Heart left ventricle (tissue), 13 donors: ENCODE data around the gene ATG9B.

ENCODE experiments used
- POLR2A ChIP-seq, 2 donors: fragments of 450-650 bp; IDR thresholded peaks; one replicate each; pipeline ENCODE4 v1.6.1; 2017; ENCODE audit warnings: antibody characterized with exemption in 2 of 2, mild to moderate bottlenecking in 2 of 2, moderate library complexity in 2 of 2
- TF ChIP-seq, protein P1 (sequence below), 12 donors: fragments of 200-600 bp; sonication (generic) in 4 of 12; IDR thresholded peaks; one replicate each; pipeline versions ENCODE4 v1.5.0 to v1.8.0; 2018 to 2022; ENCODE audit warnings: antibody characterized with exemption in 12 of 12, mild to moderate bottlenecking in 5 of 12
- donor health status: ischemic (EF 13 %, LVEDD 7.1; RV severe dilation, severe dysfunction).
- donor health status: DM: no; HTN: yes; CAD: no.
- donor health status: DM: no; HTN: no; CAD: no.
- donor health status: ischemic (EF 25% LVEDD 6.9; RV normal size, moderate dysfunction).
- donor health status: ischemic (EF 25% LVEDD 5.7; RV mildly dilated, moderate dysfunction).
- donor health status: ischemic (EF 35%, LVEDD 5.7; RV mildly dilated, moderate dysfunction).
- donor health status: nonischemic (EF 11% LVEDD 7.7; RV severe dilation, severe dysfunction).
- donor health status: DM: yes; HTN: yes; CAD: no.
- donor health status: PGD.
- donor health status: ischemic (EF 29% LVEDD 5.4; RV normal size, mild dysfunction).
- donor health status: nonischemic (EF 23%, LVEDD 6.1; RV moderate dilation, normal function).

DNA sequence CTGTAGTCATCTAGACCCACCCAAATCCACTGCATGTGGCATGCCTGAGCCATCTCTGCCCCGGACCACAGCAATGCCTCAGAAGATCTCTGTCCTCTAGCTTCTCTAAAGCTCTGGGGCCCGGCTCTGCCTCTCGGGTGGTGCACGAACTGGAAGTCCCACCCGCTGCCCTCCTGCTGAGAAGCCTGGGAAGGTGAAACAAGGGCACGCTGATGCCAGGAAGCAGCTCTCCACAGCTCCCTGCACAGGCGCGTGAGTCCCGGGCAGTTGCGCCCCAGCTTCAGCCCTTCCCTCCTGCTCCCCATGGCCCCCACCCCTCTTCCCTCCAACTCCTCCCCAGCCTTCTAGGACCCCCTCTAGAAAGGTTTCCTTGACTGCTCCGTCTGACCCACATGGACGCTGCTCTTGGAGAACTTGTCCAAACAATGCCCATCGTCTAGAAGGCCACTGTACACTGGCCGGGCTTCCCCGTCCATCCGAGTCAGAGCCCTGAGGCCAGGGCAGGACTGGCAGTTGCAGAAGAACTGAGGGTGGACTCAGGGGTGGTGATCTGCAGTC, 58.9 kb downstream of the ATG9B start:
- TF ChIP-seq, protein P1, sequence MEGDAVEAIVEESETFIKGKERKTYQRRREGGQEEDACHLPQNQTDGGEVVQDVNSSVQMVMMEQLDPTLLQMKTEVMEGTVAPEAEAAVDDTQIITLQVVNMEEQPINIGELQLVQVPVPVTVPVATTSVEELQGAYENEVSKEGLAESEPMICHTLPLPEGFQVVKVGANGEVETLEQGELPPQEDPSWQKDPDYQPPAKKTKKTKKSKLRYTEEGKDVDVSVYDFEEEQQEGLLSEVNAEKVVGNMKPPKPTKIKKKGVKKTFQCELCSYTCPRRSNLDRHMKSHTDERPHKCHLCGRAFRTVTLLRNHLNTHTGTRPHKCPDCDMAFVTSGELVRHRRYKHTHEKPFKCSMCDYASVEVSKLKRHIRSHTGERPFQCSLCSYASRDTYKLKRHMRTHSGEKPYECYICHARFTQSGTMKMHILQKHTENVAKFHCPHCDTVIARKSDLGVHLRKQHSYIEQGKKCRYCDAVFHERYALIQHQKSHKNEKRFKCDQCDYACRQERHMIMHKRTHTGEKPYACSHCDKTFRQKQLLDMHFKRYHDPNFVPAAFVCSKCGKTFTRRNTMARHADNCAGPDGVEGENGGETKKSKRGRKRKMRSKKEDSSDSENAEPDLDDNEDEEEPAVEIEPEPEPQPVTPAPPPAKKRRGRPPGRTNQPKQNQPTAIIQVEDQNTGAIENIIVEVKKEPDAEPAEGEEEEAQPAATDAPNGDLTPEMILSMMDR (IDR thresholded peaks at IDR 0.05) = no peak
- no peak for TF ChIP-seq POLR2A (IDR thresholded peaks at IDR 0.05)
